Karpas-422 (cell line): Measurements from ENCODE around the gene IL1A. TPM values are rescaled to one million over a fixed set of nuclear protein-coding genes. Genes with fewer than 3 reads are reported as not detected.
"Not testable (repeated sequence)": the region's sequence is repeated elsewhere in the genome, so short reads cannot be mapped to it uniquely, and the experiment has no call there.

ENCODE experiments used
- DNase-seq: peaks from one replicate; pipeline ENCODE4 v3.0.0-alpha.2; 2015
- H2AFZ ChIP-seq: fragments of 200-600 bp; sonication (generic); 2 replicates; pipeline ENCODE4 v1.6.1; 2014; ENCODE audit warnings: antibody characterized with exemption, low read length, mixed read lengths
- H3K27ac ChIP-seq: fragments of 200-600 bp; sonication (generic); 2 replicates; pipeline ENCODE4 v1.5.1; 2014; ENCODE audit warnings: mild to moderate bottlenecking, low read length, moderate library complexity
- H3K27me3 ChIP-seq: fragments of 200-600 bp; sonication (generic); 2 replicates; pipeline ENCODE4 v1.6.1; 2014; ENCODE audit warnings: low read length, mixed read lengths
- H3K36me3 ChIP-seq: fragments of 200-600 bp; sonication (generic); 2 replicates; pipeline ENCODE4 v1.6.1; 2014; ENCODE audit warnings: low read length, mixed read lengths; ENCODE audit not compliant: insufficient read depth
- H3K4me1 ChIP-seq: fragments of 200-600 bp; sonication (generic); 2 replicates; pipeline ENCODE4 v1.6.1; 2014; ENCODE audit warnings: mild to moderate bottlenecking, low read length, mixed read lengths
- H3K4me2 ChIP-seq: fragments of 200-600 bp; sonication (generic); 2 replicates; pipeline ENCODE4 v1.6.1; 2014; ENCODE audit warnings: low read length, low read depth, mild to moderate bottlenecking; ENCODE audit not compliant: poor library complexity, severe bottlenecking
- H3K4me3 ChIP-seq: fragments of 200-600 bp; sonication (generic); 2 replicates; pipeline ENCODE4 v1.5.1; 2014; ENCODE audit warnings: mild to moderate bottlenecking, antibody characterized with exemption, low read length, mixed read lengths
- H3K79me2 ChIP-seq: fragments of 200-600 bp; sonication (generic); 2 replicates; pipeline ENCODE4 v1.6.1; 2014; ENCODE audit warnings: mild to moderate bottlenecking, low read length, mixed read lengths
- H3K9ac ChIP-seq: fragments of 200-600 bp; sonication (generic); 2 replicates; pipeline ENCODE4 v1.6.0; 2014; ENCODE audit warnings: low read length
- H3K9me2 ChIP-seq: fragments of 200-600 bp; sonication (generic), shearing (Covaris generic); replicated peaks from 2 replicates; pipeline ENCODE4 v1.6.0; 2014; ENCODE audit warnings: mild to moderate bottlenecking, low read length, moderate library complexity; ENCODE audit not compliant: insufficient read depth
- H3K9me3 ChIP-seq: fragments of 300-700, 200-600 bp; sonication (generic); 2 replicates; pipeline ENCODE4 v1.6.1; 2014; ENCODE audit warnings: low read length, mixed read lengths
- H4K20me1 ChIP-seq: fragments of 200-600 bp; sonication (generic); 2 replicates; pipeline ENCODE4 v1.6.1; 2014; ENCODE audit warnings: mild to moderate bottlenecking, antibody characterized with exemption, low read length, low read depth; ENCODE audit not compliant: insufficient read depth
- total RNA-seq: library from RNA; depleted of rRNA; stranded (reverse); fragments of >200 nt; shearing (Covaris generic); gene quantifications from 2 replicates; pipeline ENCODE4 v1.2.3, GENCODE V29; 2014; ENCODE audit warnings: low replicate concordance; rRNA removed

IL1A gene, protein sequence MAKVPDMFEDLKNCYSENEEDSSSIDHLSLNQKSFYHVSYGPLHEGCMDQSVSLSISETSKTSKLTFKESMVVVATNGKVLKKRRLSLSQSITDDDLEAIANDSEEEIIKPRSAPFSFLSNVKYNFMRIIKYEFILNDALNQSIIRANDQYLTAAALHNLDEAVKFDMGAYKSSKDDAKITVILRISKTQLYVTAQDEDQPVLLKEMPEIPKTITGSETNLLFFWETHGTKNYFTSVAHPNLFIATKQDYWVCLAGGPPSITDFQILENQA
- total RNA-seq, result 0.15 TPM in 1 of 2 replicates, not detected in the other

DNA sequence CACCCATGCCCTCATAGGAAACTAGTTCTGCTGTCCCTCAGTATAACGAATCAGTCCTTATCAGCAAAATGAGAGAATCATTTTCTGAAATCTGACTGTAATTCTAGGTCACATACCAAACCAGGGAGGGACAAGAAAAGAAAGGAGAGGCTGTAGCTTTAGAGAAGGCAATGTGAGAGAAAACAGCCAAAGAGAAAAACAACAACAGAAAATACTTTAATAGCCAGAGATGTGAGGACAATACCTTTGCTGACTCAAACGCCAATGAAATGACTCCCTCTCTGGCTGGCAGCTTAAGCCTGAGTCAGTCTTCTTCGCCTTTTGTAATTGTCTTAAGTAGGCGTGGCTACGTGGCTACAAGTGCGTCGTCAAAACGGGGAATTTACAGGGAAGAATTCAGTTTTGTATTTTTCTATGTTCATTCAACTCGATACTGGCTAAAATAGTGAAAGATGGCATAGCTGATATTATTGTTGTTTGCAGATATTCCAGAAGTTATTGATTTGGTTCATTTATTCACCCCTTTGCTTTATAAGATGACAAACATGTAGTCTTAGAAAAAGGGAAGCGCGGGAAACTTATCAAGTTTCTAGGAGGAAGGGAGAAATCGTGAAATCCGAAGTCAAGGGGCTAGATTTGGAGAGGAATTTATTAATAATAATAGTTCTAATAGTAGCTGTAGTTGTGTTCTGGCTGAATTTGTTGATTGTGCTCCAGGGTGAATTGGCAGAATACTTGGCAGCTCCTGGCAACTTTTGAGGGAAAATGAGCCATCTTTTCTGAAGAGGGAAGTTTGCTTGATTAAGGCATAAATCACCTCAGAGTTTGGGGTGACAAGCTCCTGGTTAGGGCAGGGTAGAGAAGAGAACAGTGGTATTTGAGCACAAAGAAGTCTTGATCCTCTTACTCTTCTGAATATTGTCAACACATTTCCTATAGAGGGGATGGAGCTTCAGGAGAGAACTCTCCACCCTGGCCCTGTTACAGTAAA lies at the start of gene IL1A:
IL1A (minus strand) TSS at position 295 of the 991 bp plus-strand sequence. CDS start 723 bp downstream, outside the sequence.
- Histone ChIP-seq H3K9me2 (no peaks in the 10 kb centered on the region; the same call in 1 of the 2 replicates), H3K27me3 (no peaks in the 10 kb centered on the region), H3K9me3 (no peaks in the 10 kb centered on the region), H3K4me2 (peak within 1 kb of the TSS; percentile 72), H3K4me3 (no peak within 1 kb of the TSS), H3K27ac (no peak within 1 kb of the TSS), H2AFZ (peak within 1 kb of the TSS; percentile 91), H3K9ac (no peak within 1 kb of the TSS), H3K4me1 (peaks cover 33% of the 10 kb centered on the region), H3K36me3 (no peaks in the 10 kb centered on the region), H3K79me2 (no peaks in the 10 kb centered on the region), H4K20me1 (no peaks in the 10 kb centered on the region)
- DNase-seq, result no peak

DNA sequence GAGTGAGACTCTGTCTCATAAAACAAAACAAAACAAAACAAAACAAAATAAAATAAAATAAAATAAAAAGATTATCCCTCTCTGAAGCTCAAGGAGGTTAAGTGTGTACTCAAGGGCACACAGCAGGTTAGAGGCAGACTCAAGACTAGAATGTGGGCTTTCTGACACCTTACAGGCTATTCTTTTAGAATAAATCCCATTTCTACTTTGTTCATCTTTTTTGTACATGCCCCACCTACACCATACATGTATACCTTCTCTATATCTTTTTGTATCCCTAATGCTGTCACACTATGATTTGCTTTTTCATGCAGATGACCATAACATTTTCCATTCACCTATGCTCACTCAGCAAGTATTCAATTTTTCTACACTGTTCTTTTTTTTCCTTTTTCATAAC lies 49.7 kb upstream of the IL1A start:
- no peak overlapping the region for H3K4me3 ChIP-seq
- H3K27me3 ChIP-seq, result no peaks in the 10 kb centered on the region
- H3K36me3 ChIP-seq, result no peaks in the 10 kb centered on the region
- H3K4me1 ChIP-seq, result no peaks in the 10 kb centered on the region
- no peak overlapping the region for H2AFZ ChIP-seq
- no peaks in the 10 kb centered on the region for H3K79me2 ChIP-seq
- DNase-seq, result peak; percentile 17
- H3K4me2 ChIP-seq, result no peak overlapping the region
- H3K9me2 ChIP-seq, result no peaks in the 10 kb centered on the region
- H3K27ac ChIP-seq, result no peak overlapping the region
- no peak overlapping the region for H3K9ac ChIP-seq
- H3K9me3 ChIP-seq, result no peaks in the 10 kb centered on the region
- H4K20me1 ChIP-seq, result no peaks in the 10 kb centered on the region

DNA sequence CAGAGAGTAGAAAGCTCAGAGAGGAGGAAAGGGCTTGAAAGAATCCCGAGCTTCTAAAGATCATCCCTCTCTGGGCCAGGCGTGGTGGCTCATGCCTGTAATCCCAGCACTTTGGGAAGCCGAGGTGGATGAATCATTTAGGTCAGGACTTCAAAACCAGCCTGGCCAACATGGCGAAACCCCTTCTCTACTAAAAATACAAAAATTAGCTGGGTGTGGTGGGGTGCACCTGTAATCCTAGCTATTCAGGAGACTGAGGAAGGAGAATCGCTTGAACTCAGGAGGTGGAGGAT lies 49.3 kb upstream of the IL1A start:
- H3K27ac ChIP-seq, H4K20me1 ChIP-seq, H3K36me3 ChIP-seq, H3K9ac ChIP-seq, H3K4me1 ChIP-seq, H3K9me3 ChIP-seq, H3K27me3 ChIP-seq, H3K9me2 ChIP-seq, H2AFZ ChIP-seq, H3K79me2 ChIP-seq, DNase-seq, H3K4me3 ChIP-seq, H3K4me2 ChIP-seq: not testable (repeated sequence)

DNA sequence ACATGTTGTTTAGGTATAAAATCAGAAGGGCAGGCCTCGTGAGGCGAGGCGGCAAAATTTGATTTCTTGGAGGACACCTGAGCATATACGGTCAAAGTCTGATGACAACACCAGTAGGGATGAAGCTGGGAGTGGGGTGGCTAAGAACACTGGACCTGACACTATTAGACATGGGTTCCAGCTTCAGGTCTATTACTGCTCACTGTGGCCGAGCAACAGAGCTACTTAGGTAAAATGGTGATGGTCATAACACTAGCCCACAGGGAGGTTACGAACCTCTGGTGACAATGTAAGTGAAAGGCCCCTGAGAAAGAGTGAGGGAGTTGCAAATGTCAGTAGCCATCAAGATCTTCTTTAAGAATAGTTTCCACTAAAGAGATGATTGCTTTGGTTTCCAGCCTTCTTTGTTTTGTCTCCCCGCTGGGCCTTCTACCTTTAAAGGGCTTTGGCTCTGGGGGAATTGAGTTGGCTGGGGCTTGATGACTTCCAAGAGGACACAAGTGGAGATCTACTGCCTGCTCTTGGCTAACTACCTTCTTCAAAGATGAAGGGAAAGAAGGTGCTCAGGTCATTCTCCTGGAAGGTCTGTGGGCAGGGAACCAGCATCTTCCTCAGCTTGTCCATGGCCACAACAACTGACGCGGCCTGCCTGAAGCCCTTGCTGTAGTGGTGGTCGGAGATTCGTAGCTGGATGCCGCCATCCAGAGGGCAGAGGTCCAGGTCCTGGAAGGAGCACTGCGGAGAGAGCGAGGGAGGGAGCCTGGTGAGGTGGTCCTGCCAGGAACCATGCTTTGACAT lies 48.7 kb upstream of the IL1A start:
- H3K27me3 ChIP-seq, result no peaks in the 10 kb centered on the region
- H3K36me3 ChIP-seq, result no peaks in the 10 kb centered on the region
- no peak overlapping the region for H3K4me2 ChIP-seq
- H3K9me2 ChIP-seq, result no peaks in the 10 kb centered on the region
- no peak overlapping the region for H3K4me3 ChIP-seq
- no peaks in the 10 kb centered on the region for H4K20me1 ChIP-seq
- no peak overlapping the region for H3K27ac ChIP-seq
- no peak overlapping the region for H3K9ac ChIP-seq
- no peaks in the 10 kb centered on the region for H3K9me3 ChIP-seq
- H2AFZ ChIP-seq, result no peak overlapping the region
- H3K79me2 ChIP-seq, result no peaks in the 10 kb centered on the region
- no peak for DNase-seq
- no peaks in the 10 kb centered on the region for H3K4me1 ChIP-seq

DNA sequence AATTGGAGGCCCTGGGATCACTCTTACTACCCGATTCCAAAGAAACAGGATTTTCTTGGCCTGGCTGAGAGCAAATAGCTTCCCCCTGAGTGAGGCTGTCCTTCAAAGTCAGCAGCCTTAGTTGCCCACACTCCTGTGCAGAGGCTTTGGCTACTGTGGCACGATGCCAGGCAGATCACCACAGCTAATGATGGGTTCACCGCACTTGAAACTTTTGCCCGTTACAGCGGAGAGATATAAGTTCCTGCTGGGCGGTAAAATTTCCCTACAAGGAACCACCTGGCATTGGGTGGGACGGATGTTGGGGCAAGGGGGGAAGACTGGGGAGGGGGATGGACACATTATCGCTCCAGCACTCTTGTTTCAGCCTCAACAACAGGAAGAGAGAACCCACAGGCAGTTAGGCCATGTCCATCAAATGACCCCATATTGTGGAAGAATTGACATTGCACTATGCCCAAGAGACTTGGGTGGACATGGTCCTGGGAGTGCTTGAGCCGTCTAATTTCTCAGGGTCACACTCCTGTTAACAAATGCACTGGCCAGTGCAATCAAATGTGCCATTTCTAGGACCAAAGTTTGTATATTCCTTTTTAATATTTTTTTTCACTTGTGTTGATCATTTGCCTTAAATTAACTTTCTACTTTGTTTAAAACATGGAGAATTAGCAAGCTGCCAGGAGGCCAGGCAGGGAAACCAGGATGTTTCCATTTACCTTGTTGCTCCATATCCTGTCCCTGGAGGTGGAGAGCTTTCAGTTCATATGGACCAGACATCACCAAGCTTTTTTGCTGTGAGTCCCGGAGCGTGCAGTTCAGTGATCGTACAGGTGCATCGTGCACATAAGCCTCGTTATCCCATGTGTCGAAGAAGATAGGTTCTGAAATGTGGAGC lies 47.9 kb upstream of the IL1A start:
- Histone ChIP-seq H3K27ac (no peak overlapping the region), H3K4me2 (no peak overlapping the region), H3K9ac (no peak overlapping the region), H3K4me3 (no peak overlapping the region), H3K36me3 (no peaks in the 10 kb centered on the region), H3K27me3 (no peaks in the 10 kb centered on the region), H3K9me3 (no peaks in the 10 kb centered on the region), H3K4me1 (no peaks in the 10 kb centered on the region), H2AFZ (no peak overlapping the region), H4K20me1 (no peaks in the 10 kb centered on the region), H3K9me2 (no peaks in the 10 kb centered on the region), H3K79me2 (no peaks in the 10 kb centered on the region)
- DNase-seq, result no peak

DNA sequence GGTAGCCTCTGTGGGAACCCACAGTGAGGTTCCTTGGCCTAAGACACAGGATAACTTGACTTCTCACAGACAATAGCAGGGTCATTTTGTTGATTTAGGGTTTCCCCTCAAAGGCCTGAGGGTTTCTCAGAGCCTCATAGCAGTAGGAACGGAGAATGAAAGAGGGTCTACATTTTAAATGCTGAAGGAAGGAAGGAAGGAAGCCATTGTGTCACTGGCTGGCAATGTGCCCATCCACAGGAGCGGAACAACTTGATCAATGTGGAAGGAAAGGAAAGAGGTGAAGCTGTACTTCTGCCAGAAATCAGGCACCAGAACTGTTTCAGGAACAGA lies 47.2 kb upstream of the IL1A start:
- no peak overlapping the region for H3K4me2 ChIP-seq

DNA sequence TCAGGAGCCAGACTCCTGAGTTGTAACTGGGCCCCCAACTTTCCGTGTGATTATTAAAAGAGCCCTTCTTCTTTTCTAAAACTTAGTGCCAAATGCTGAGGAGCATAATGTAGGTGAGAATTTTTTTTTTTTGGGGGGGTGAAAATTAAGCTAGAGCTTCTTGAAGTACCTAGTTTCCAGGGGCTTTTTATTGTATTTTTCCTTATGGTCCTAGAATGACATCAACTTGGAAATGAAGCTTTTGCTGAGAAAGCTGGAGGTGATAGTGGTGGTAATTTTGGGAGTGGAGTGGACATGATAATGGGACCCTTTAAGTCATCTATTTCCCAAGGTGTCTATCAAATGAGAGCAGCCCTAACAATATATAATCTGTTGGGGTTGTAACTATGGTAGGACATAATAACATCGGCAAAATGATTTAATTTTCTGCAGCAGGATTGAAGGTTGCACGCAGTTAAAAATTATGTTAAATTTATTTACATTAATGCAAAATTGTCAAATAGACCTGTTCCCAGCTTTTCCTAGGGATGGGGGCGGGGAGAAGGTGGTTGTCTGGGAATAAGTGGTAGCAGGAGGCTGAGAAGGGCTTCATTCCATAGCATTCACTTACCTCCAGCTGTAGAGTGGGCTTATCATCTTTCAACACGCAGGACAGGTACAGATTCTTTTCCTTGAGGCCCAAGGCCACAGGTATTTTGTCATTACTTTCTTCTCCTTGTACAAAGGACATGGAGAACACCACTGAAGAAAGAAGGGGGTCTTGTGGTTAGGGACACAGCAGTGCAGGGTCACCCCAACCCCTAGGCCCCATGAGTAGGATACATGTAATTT lies 46.6 kb upstream of the IL1A start:
- H3K9me2 ChIP-seq, result no peaks in the 10 kb centered on the region
- H3K9ac ChIP-seq, result no peak overlapping the region
- H3K27ac ChIP-seq, result no peak overlapping the region
- H2AFZ ChIP-seq, result no peak overlapping the region
- H3K4me2 ChIP-seq, result no peak overlapping the region
- no peak for DNase-seq
- no peaks in the 10 kb centered on the region for H3K4me1 ChIP-seq
- H3K27me3 ChIP-seq, result no peaks in the 10 kb centered on the region
- no peak overlapping the region for H3K4me3 ChIP-seq
- no peaks in the 10 kb centered on the region for H3K36me3 ChIP-seq
- H3K79me2 ChIP-seq, result no peaks in the 10 kb centered on the region
- no peaks in the 10 kb centered on the region for H3K9me3 ChIP-seq
- no peaks in the 10 kb centered on the region for H4K20me1 ChIP-seq

More for the DNA sequence above, 47.2 kb upstream of the IL1A start:
- H3K79me2 ChIP-seq, result no peaks in the 10 kb centered on the region
- no peaks in the 10 kb centered on the region for H4K20me1 ChIP-seq
- H3K4me3 ChIP-seq, result no peak overlapping the region
- H3K9ac ChIP-seq, result no peak overlapping the region
- no peaks in the 10 kb centered on the region for H3K9me2 ChIP-seq
- no peak for DNase-seq
- H3K27me3 ChIP-seq, result no peaks in the 10 kb centered on the region
- H3K4me1 ChIP-seq, result no peaks in the 10 kb centered on the region
- H3K9me3 ChIP-seq, result no peaks in the 10 kb centered on the region
- H3K36me3 ChIP-seq, result no peaks in the 10 kb centered on the region
- no peak overlapping the region for H2AFZ ChIP-seq
- no peak overlapping the region for H3K27ac ChIP-seq
